Tibial nerve (tissue), 4 donors: ENCODE results near the gene ZNF385B. TPM values are rescaled to one million over a fixed set of nuclear protein-coding genes. Genes with fewer than 3 reads are reported as not detected.
"Not testable (repeated sequence)": the region's sequence is repeated elsewhere in the genome, so short reads cannot be mapped to it uniquely, and the experiment has no call there.

Source experiments
- DNase-seq, 2 donors: peaks; one replicate each; pipeline ENCODE4 v3.0.0-alpha.2; 2019; ENCODE audit warnings: low spot score in 2 of 2
- H3K27ac ChIP-seq, 4 donors: fragments of 200-600 bp; sonication (generic) in 3 of 4; one replicate each; pipeline ENCODE4 v1.5.1; 2017 to 2019; ENCODE audit warnings: mild to moderate bottlenecking in 1 of 4
- H3K27me3 ChIP-seq, 2 donors: fragments of 200-600 bp; sonication (generic) in 1 of 2; one replicate each; pipeline versions ENCODE4 v1.5.1 to v1.6.0; 2017 to 2019
- H3K36me3 ChIP-seq, 3 donors: fragments of 200-600 bp; sonication (generic); one replicate each; pipeline ENCODE4 v1.5.1; 2018 to 2019
- H3K4me1 ChIP-seq, 4 donors: fragments of 200-600 bp; sonication (generic) in 3 of 4; one replicate each; pipeline ENCODE4 v1.5.1; 2017 to 2019
- H3K4me3 ChIP-seq, 4 donors: fragments of 200-600 bp; sonication (generic) in 3 of 4; one replicate each; pipeline ENCODE4 v1.5.1; 2017 to 2019; ENCODE audit warnings: mild to moderate bottlenecking in 1 of 4, moderate library complexity in 1 of 4
- H3K9me3 ChIP-seq, 4 donors: fragments of 200-600 bp; sonication (generic) in 3 of 4; one replicate each; pipeline ENCODE4 v1.5.1; 2017 to 2019
- CTCF ChIP-seq, 5 experiments: fragments of 200-600 bp in 3 of 5; fragments of 450-650 bp in 2 of 5; sonication (generic) in 3 of 5; IDR thresholded peaks; one replicate each; pipeline ENCODE4 v1.5.1; 2016 to 2019; ENCODE audit warnings: antibody characterized with exemption in 5 of 5, mild to moderate bottlenecking in 3 of 5, moderate library complexity in 2 of 5
- EP300 ChIP-seq, 2 donors: sonication (generic); formaldehyde crosslinking; IDR thresholded peaks; one replicate each; pipeline ENCODE4 v1.6.1; 2017; ENCODE audit warnings: antibody characterized with exemption in 2 of 2, mild to moderate bottlenecking in 1 of 2
- POLR2A ChIP-seq, 2 donors: fragments of 450-650 bp; IDR thresholded peaks; one replicate each; pipeline ENCODE4 v1.6.1; 2017; ENCODE audit warnings: antibody characterized with exemption in 2 of 2, mild to moderate bottlenecking in 2 of 2, moderate library complexity in 2 of 2
- whole genome bisulfite sequencing, 2 donors: methylation state at CpG; one replicate each; pipeline ENCODE4 v1.1.5; 2018; 5-methylcytosine and 5-hydroxymethylcytosine counted together
- total RNA-seq, 4 donors: library from RNA; depleted of rRNA; stranded (reverse); fragments of >200 nt; gene quantifications; one replicate each; pipeline ENCODE4 v1.1.0, GENCODE V29; 2016

Gene ZNF385B
- total RNA-seq, 4 donors from 2014 or later = 1.2 to 3.9 (median 2.6) TPM

GRCh38 chr2:179642462-179642861 lies 218.9 kb downstream of the ZNF385B start:
- TF ChIP-seq POLR2A (IDR thresholded peaks at IDR 0.05) (no peak), CTCF (IDR thresholded peaks at IDR 0.05) (no peak), EP300 (IDR thresholded peaks at IDR 0.05) (no peak)
- Histone ChIP-seq H3K9me3 (no peaks in the 10 kb centered on the region), H3K4me1 (no peaks in the 10 kb centered on the region), H3K27me3 (no peaks in the 10 kb centered on the region), H3K4me3 (no peak overlapping the region), H3K36me3 (no peaks in the 10 kb centered on the region), H3K27ac (no peak overlapping the region)
- no peak for DNase-seq
- WGBS, 2 donors = 89 to 90% methylated on average over 2 of the region's 2 CpGs

- no peak overlapping the region for H3K27ac ChIP-seq
- DNase-seq = no peak
- TF ChIP-seq CTCF (IDR thresholded peaks at IDR 0.05) (no peak), POLR2A (IDR thresholded peaks at IDR 0.05) (no peak), EP300 (IDR thresholded peaks at IDR 0.05) (no peak)
- peaks cover 0 to 12% (median 0%) of the 10 kb centered on the region in 4 donors for H3K4me1 ChIP-seq
- H3K27me3 ChIP-seq = no peaks in the 10 kb centered on the region
- no peak overlapping the region for H3K4me3 ChIP-seq
- no peaks in the 10 kb centered on the region for H3K9me3 ChIP-seq
- H3K36me3 ChIP-seq = no peaks in the 10 kb centered on the region
- 48 to 59% methylated on average over 2 of the region's 2 CpGs for WGBS, 2 donors
These were observed 224.4 kb downstream of the ZNF385B start for GRCh38 chr2:179636995-179637394.

GRCh38 chr2:179636100-179636980 lies 225.1 kb downstream of the ZNF385B start:
- Histone ChIP-seq H3K4me1 (peaks cover 0 to 12% (median 0%) of the 10 kb centered on the region in 4 donors), H3K36me3 (no peaks in the 10 kb centered on the region), H3K4me3 (no peak overlapping the region), H3K9me3 (no peaks in the 10 kb centered on the region), H3K27me3 (no peaks in the 10 kb centered on the region), H3K27ac (no peak overlapping the region)
- DNase-seq = no peak
- WGBS, 2 donors = 49 to 62% methylated on average over 6 of the region's 6 CpGs
- no peak for TF ChIP-seq POLR2A (IDR thresholded peaks at IDR 0.05)
- no peak for TF ChIP-seq EP300 (IDR thresholded peaks at IDR 0.05)
- no peak for TF ChIP-seq CTCF (IDR thresholded peaks at IDR 0.05)

GRCh38 chr2:179631769-179632385 lies 229.5 kb downstream of the ZNF385B start:
- DNase-seq, H3K36me3 ChIP-seq, H3K4me3 ChIP-seq, H3K9me3 ChIP-seq, H3K27me3 ChIP-seq, H3K27ac ChIP-seq, H3K4me1 ChIP-seq: not testable (repeated sequence)
- WGBS, 2 donors = 61 to 80% methylated on average over 2 of the region's 2 CpGs

GRCh38 chr2:179629776-179630175 lies 231.6 kb downstream of the ZNF385B start:
- not testable (repeated sequence) for DNase-seq
- 91 to 93% methylated on average over 4 to 5 of the region's 5 CpGs for WGBS, 2 donors

GRCh38 chr2:179626261-179626660 lies 235.2 kb downstream of the ZNF385B start:
- Histone ChIP-seq H3K9me3 (no peaks in the 10 kb centered on the region), H3K36me3 (no peaks in the 10 kb centered on the region), H3K27ac (no peak overlapping the region), H3K27me3 (no peaks in the 10 kb centered on the region), H3K4me3 (no peak overlapping the region), H3K4me1 (no peaks in the 10 kb centered on the region)
- DNase-seq = no peak
- TF ChIP-seq CTCF (IDR thresholded peaks at IDR 0.05) = no peak
- TF ChIP-seq POLR2A (IDR thresholded peaks at IDR 0.05) = no peak
- no peak for TF ChIP-seq EP300 (IDR thresholded peaks at IDR 0.05)
- WGBS, 2 donors = 78 to 87% methylated on average over 2 of the region's 2 CpGs

More at GRCh38 chr2:179629776-179630175, 231.6 kb downstream of the ZNF385B start:
- H3K4me1 ChIP-seq, H3K4me3 ChIP-seq, H3K27ac ChIP-seq, H3K9me3 ChIP-seq, H3K36me3 ChIP-seq, H3K27me3 ChIP-seq: not testable (repeated sequence)
